PC-9 (cell line): ENCODE results near the gene LIMS1.

Experiments used
- EZH2 ChIP-seq: fragments of 200-600 bp; sonication (generic); IDR thresholded peaks from 2 replicates; pipeline ENCODE4 v1.8.0; 2017; ENCODE audit warnings: antibody characterized with exemption, low read depth
- TF ChIP-seq, protein P1 (sequence below): fragments of 200-600 bp; sonication (generic); conservative IDR thresholded peaks from 2 replicates; pipeline ENCODE4 v1.6.1; 2017; ENCODE audit warnings: mixed run types, antibody characterized with exemption, mild to moderate bottlenecking, moderate library complexity

DNA sequence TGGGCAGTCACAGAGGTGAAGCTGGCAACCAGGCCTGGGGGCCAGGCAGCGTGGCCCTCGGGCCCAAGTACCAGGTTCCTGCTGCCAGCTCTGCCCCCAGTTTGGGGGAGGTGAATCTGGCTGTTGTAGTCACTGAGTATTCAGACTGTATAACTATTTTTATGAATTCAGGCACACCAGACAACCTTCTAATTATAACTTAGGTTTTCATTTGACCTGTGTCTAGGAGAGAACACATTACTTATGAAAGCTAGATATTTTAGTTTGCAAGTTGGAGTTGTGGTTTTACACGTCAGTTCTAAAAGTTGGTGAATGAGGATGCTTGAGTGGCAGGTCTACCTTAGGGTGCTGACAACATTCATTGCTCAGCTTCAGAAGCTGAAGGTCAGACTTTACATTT is 71.7 kb downstream of the LIMS1 start:
- TF ChIP-seq, protein P1, sequence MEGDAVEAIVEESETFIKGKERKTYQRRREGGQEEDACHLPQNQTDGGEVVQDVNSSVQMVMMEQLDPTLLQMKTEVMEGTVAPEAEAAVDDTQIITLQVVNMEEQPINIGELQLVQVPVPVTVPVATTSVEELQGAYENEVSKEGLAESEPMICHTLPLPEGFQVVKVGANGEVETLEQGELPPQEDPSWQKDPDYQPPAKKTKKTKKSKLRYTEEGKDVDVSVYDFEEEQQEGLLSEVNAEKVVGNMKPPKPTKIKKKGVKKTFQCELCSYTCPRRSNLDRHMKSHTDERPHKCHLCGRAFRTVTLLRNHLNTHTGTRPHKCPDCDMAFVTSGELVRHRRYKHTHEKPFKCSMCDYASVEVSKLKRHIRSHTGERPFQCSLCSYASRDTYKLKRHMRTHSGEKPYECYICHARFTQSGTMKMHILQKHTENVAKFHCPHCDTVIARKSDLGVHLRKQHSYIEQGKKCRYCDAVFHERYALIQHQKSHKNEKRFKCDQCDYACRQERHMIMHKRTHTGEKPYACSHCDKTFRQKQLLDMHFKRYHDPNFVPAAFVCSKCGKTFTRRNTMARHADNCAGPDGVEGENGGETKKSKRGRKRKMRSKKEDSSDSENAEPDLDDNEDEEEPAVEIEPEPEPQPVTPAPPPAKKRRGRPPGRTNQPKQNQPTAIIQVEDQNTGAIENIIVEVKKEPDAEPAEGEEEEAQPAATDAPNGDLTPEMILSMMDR: no peak
- no peak for TF ChIP-seq EZH2
